NCI-H774 (cell line): ENCODE data around the gene SLC6A11.

Source experiments
- DNase-seq: peaks from one replicate; lab custom pipeline; 2025; lab: John Stamatoyannopoulos, UW

The SLC6A11 gene

DNA sequence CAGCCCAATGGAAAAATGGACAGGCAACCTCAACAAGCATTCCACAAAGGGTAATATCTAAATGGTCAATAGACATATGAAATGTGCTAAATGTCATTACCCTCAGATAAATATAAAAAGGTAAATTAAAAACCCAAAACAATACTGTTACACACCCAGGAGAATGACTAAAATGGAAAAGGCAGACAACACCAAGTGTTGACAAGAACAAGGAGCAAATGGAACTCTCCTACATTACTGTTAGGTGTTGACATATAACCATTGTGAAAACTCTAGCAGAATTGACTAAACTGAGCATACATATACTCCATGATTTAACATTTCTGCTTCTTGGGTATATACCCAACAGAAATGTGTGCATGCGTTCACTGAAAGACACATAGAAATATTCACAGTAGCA, 25.3 kb upstream of the SLC6A11 start:
- DNase-seq = no peak

DNA sequence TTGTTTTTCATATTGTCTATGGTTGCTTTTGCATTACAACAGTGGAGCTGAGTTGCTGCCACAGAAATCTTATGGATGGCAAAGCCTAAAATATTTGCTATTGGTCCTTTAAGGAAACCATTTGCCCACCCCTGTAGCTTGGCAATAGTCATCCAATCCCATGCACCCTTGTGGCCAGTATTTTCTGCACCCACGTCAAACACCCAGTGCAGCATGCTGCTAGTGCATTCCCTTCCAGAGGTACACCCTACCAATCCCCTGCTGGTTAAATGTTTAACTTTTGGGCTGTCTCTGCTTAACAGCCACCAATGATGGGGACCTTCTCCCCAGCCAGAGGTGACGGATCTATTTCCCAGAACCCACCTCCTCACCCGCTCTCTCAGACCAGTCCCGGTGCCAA, 23.8 kb upstream of the SLC6A11 start:
- no peak for DNase-seq

DNA sequence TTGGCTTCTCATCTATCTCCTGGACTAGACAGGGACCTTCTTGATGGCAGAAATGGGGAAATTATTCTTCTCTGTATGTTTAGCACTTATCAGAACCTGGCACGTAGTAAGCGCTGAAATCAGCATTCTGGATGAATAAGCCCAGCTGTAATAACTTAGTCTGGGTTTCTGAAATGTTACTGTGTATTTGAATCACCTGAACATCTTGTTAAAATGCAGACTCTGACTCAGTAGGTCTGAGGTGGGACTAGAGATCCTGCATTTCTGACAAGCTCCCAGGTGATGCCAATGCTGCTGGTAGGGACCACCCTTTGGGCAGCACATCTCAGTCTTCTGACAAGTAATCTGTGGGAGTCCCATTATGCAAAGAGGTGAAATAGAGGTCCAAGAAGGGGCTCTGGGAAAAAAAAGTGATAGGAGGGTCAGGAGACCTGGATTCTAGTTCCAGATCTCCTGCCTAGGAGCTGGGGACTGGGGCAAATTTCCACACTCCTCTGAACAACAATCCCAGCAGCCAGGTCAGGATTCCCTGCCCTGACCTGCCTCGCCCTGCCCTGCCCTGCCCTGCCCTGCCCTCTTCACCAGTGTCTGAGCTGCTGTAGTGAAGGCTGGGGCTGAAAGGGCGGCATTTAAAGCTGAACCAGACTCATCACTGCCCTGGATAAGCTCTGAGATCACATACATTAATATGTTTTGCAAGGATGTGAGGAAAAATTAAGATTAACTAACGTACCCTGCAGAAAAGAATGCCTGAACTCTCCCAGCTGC, 17.2 kb upstream of the SLC6A11 start:
- no peak for DNase-seq

DNA sequence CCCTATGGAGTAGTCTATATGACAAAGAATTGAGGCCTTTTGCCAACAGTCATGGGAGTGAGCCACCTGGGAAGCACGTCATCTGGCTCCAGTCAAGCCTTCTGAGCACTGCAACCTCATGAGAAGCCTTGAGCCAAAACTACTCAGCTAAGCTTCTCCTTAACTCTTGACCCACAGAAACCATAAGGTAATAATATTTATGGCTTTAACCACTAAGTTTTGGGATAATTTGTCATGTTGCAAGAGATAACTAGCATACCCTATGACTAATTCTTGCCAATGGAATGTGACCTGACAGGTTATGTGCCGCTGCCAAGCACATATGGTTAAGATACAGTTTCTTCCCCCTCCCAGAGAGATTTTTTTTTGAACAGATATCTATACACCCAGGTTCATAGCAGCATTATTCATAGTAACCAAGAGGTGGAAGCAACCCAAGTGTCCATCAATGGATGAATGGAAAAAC, 11.8 kb upstream of the SLC6A11 start:
- no peak for DNase-seq

DNA sequence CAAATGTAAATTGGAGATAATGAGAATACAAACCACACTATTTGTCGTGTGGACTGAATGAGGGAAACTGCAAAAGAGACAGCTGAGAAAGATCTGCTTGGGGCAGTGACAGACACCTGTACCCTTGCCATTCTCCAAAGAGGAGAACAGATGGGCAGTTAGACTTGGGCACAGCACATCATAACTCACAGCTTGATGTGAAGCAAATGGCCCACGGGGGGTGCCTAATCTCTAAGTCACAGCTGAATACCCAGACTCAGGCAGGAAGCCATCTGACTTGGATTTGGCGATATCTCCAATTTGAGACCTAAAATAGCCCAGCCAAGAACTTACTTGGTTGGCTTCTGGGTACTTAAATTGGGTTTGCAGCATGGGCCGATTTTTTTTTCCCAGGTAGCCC, 10.0 kb upstream of the SLC6A11 start:
- DNase-seq = no peak

DNA sequence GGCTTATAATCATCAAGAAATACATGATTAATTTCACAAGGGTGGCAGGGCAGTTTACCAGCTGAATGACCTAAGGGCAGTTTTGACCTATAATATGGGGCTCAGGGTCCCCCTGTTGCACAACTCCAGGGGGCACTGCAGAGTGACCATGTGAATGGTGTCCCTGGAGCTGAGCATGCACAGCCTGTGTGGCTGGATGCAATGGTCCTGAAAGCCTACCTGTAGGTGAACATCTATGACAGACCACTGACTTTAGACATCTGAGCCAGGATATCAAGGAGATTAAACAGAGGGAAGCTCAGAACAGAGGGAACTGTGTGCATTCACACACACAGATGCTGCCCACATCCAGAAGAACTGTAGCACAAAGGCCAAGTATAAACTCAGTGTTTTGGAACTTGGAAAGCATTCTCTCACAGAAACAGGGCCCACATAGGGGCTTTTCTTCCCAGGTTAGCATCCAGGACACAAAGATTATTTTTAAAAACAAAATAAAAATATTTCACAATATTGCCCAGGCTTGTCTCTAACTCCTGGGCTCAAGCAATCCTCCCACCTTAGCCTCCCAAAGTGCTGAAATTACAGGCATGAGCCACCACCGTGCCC, 7.8 kb upstream of the SLC6A11 start:
- DNase-seq = no peak

DNA sequence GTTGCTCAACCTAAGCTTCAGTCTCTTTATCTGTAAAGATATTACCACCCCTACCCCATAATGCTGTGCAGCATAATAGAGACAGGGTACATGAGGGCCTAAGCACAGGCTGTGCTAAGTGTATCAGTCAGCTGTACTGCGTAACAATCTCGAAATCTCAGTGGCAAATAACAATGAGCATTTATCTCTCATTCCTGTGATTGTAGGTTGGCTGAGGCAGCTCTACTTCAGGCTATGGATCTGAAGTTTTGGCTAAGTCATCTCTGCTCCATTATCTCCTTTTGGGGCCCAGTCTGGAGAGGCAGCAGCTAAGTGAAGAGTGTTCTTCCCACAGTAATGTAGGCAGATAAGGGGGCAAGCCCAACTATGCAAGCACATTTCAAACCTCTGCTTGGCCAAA, 7.1 kb upstream of the SLC6A11 start:
- DNase-seq = no peak

DNA sequence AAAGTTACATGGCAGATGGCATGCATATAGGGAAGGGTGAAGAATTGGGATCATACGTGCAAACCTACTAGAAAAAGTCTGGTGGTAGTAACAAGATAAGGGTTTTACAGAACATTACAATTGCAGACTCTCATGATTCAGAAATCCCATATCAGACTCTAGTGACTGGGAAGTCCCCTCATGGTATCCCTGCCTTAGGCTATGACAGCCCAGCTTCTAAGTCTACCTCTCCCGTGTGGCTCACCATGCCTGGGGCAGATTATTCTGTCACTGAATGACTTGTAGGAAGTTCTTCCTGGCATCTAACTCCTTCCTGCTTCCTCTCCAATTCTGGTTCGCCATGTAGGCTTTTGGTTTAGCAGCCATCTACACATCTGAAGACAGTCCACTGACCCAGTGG, 5.7 kb upstream of the SLC6A11 start:
- no peak for DNase-seq

DNA sequence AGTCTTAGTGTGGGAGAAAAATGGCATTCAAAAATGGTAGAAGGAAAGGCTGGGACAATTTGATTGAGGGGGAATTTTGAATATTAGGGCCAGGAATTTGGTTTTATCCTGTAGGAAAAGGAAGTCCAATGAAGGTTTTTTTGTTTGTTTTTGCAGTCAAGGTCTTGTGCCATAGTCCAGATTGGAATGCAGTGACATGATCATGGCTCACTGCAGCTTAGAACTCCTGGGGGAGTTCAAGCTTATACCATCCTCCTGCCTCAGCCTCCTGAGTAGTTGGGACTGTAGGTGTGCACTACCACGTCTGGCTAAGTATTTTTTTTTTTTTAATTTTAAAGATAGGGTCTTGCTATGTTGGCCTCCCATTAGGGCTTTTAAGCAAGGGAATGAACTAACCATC, 2.6 kb upstream of the SLC6A11 start:
- DNase-seq = no peak

DNA sequence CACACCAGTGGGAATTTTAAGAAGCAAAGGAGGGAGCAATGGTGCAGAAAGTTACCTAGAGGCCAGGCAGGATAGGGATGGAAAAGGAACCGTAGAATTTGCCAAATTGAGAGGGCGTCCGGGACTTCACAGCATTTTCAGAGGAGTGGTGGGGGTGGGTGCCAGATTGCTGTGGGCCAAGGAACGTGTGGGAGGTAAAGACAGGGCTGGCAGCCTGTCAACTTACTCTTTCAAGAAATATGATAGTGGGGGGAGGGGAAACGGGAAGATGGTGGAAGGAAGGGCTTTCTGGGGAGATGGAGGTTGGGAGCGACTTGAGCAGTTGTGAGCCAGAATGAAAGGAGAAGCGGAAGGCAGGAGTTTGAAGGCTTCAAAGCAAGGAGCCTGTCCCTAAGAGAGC, 1.4 kb upstream of the SLC6A11 start:
- DNase-seq = no peak

DNA sequence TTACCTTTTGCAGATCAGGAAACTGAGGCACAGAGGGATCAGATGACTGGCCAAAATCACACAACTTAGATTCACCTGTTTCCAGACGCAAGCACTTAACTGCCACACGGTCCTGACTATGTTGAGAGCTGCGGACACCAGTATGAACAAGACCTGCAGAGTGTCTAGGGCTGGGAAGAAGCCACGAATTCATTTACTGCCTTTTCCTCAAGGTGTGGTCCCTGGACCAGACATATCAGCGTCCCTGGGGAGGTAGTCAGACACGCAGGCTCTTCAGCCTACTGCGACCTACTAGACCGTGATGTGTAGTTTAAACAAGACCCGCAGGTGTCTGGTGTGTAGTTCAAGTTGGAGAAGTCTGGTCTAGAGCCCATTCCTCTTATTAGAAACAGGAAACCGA, 541 bp upstream of the SLC6A11 start:
- no peak for DNase-seq

DNA sequence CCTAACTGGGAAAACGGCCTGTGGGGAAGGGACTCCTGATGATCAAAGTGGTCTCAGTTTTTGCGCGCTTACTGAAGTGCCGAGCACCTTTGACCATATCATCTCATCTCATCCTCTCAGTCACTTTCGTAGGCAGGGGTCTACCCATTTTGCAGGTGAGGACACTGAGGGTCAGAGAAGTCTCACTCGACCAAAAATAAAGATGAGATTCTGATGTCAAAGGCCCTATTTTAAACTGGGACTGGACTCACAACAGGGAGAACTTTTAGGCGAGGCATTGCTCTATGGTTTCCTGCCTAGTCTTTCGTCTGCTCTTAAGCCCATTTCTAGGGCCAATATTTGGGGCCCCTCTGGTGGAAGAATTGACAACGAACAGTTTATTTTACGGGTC, 830 bp downstream of the SLC6A11 start:
- DNase-seq = no peak

DNA sequence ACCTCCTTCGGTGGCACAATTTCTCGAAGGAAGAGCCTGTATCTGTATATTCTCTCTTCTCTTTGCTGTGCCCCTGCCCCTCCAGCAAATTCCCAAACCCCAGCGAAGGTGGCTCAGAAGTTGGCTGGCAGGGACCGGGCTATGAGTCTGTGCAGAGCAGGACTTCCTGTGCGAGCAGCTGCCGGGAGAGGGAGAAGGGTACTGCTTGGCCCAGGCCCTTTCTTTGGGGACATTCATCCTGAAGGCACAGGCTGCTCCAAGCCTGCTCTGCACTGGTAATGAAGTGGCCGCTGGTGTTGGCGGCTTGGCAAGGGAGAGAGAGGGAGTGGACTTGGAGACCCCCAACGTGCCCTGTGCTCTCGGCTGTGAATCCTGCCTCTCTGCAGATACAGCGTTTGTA, 1.5 kb downstream of the SLC6A11 start:
- no peak for DNase-seq

DNA sequence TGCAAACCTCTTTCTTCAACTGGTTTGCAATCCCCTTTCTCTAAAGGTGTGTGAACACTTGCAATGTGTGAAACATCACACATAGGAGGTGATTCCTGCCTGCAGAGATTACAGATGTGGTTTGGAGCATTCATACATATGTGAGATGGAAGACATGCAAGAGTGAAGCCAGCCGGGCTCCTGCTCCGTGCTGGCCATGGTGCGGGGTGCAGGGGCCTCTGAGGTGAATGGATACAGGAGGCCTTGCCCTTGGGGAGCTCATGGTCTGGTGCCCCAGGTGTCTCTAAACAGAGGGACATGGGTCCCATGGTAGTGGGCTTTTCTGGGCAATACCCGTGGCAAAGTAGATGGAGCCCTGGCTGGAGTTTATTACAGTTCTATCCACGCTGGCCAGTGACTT, 6.0 kb downstream of the SLC6A11 start:
- DNase-seq = no peak

DNA sequence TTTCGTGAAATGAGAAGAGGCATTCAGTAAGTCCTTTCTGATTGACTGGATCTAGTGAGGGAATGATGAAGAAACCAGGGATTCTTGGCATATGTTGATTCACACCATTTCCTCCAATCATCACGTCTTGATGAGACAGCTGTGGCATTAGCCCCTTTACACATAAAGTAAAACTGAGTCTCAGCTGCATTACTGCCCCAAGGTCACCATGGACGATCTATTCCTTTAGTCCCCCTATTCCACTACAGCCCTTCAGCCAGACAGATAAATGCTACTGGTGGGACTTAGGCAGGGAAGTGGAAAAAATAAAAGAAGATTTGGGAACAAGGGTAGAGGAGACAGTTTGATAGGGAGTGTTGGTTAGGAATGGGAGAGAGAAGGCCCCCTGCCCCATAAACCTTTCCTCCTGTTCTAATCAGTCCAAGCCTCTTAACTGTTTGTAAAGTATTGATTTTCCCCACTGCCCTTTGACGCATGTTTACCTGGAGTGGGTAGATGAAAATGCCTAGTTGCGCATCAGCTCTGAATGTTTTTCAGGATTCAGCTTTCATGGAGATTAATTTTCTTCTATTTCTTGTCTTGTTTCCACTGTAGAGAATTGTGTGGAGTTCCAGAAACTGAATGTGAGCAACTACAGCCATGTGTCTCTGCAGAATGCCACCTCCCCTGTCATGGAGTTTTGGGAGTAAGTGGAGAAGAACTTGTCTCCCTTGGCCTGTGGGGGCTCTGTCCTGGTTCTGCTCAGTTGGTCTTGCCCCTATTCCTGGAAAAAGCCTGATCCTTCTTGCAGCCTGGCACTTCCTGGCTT, 6.9 kb downstream of the SLC6A11 start:
- no peak for DNase-seq

DNA sequence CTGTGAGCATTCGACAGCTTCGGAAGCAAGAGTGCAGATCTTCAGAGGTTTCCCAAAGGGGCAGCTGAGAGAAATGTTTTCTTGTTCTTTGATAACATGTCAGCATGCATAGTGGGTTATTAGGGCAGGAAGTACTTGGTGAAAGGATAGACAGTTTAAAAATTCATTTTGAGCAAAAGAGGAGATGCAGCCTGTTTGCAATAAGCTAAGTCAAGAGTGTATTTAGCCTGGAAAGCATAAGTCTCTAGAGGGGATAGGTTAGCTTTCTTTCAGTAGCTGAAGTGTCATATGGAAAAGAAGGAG, 7.4 kb downstream of the SLC6A11 start:
- no peak for DNase-seq

DNA sequence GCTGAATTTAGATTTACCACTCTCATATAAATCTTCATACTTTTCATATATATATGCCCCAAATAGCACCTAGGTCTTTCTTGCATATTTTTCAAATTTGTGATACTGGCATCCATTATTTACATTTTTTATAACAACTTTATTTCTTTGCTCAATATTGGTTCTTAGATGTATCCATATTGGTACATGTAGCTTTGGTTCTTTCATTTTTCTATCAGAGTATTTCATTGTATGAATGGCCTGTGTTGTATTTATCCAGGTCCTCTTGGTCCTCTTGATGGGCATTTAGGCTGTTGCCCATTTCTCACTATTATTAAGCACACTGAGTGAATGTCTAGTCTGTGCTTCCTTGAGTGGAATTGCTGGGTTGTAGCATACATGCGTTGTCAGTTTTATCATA, 8.4 kb downstream of the SLC6A11 start:
- no peak for DNase-seq

DNA sequence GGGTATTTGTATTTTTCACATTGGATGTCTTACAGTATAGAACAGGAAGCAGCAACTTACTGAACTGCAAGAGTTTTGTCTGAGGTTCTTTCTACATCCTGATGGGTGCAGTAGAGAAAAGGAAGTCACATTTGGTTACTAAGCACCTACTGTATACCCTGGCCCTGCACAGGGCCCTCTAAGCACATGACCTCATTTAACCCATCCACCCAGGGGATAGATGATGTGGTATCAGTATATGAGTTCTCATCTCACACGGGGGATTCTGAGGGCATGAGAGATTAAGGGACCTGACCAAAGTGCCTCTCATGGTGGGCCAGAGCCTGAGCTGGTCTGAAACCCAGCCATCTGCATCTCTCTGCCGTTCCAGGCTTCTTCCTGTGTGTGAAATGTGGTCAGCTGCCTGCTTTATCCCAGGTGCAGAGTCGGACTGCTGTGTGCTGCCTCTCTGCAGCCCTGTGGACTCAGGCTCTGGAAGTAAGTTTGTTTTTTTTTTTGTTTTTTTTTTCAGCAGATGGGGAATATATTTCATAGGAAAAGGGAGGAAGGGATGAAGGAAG, 17.9 kb downstream of the SLC6A11 start:
- DNase-seq = no peak

DNA sequence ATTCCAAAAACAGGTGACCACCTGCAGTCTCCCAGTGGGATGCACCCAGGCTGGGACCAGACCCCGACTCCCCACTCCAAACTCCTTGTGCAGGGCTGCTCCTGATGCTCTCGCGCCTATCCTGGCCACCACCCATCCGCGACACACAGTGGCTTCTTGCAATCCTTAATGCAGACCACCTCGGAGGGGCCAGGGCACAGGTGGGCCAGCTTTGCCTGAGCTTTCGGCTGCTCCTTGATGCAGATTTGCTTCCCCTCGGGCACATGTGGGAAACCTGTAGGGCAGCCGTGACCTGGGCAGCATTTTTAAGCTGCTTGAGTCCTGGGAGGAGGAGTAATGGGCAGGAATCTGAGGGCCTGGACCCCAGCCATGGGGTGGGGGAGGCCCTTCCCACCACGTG, 18.9 kb downstream of the SLC6A11 start:
- DNase-seq = no peak

DNA sequence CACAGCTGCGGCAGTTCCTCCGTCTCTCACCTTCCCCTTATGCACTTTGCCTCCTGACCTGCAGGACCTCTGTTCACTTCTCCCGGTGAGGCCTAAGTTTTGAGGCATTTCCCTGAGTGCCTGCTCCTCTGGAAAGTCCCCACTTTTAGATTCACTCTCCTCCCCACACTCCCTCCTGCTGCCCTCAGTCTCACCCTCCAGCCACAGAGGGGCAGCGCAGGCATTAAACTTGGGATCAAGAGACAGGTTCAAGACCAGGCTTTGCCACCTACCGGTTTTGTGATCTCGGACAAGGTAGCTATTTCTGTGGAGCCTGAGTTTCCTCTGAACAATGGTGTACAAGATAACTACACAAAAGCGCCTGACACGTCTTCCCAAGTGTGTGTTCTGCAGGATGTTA, 19.4 kb downstream of the SLC6A11 start:
- DNase-seq = no peak

DNA sequence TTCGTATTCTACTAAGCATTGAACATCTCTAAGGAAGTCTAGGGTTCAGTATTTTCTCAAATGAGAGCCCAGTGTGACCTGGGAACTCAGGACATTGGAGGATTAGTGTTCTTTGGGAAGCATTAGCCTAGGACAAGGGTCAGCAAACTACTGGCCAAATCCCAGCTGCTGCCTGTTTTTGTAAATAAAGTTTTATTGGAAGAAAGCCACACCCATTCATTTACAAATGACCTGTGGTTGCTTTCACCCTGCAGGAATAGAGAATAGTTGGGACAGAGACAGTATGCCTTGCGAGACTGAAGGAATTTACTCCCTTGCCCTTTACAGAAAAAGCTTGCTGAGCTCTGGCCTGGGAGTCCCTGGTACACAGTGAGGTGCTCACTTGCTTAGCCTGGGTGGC, 20.6 kb downstream of the SLC6A11 start:
- DNase-seq = no peak

DNA sequence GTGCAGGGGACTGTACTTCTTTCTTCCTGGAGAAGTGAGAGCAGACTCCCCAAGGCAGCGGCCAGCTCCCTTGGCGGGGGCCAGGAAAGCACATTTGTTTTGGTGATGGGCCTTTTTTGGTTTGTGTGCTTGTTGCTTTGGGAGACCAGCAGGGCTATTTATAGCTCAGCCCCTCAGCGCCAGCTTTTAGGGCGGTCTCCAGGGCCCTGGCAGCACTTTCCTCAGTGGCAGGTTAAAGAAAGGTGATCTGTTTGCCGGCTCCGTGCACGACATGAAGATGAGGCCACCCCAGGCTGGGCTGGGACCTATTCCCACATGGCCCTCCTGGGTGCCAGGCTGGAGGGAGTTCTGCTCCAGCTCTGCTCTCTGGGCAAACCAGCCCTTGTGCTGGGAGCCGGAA, 21.8 kb downstream of the SLC6A11 start:
- DNase-seq = no peak

DNA sequence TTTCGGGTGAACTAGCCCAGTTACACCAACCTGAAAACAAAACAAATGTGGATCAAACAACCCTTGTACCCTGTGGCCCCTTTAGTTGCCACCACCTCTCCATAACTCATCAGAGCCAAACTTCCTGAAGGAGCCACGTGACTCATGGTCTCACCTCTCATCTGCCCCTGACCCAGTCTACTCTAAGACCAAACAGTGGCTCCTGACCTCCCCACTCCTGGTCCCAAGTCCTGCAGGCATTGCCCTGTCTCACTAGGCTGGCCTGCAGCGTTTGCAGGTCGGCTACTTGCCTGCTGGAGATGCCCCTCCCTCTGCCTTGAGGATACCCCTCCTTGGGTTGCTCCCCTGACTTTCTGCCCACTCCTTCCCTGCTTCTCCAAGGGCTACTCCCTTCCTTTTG, 23.1 kb downstream of the SLC6A11 start:
- no peak for DNase-seq
